ENCODE data around the gene STK32B.

- TF ChIP-seq CTCF (conservative IDR thresholded peaks at IDR 0.05) (no peak), ZFX (IDR thresholded peaks at IDR 0.05) (no peak)
Measured at GRCh38 chr4:5403746-5404497, 352.6 kb downstream of the STK32B start.

All from C4-2B (cell line).